ENCODE data around the gene RSPH10B2. TPM values are rescaled to one million over a fixed set of nuclear protein-coding genes. Genes with fewer than 3 reads are reported as not detected.
"Not testable (repeated sequence)": the region's sequence is repeated elsewhere in the genome, so short reads cannot be mapped to it uniquely, and the experiment has no call there.

RSPH10B2 gene
- total RNA-seq: under 1 TPM in 1 of 2 donors, not detected in 1; 0.19 TPM

DNA sequence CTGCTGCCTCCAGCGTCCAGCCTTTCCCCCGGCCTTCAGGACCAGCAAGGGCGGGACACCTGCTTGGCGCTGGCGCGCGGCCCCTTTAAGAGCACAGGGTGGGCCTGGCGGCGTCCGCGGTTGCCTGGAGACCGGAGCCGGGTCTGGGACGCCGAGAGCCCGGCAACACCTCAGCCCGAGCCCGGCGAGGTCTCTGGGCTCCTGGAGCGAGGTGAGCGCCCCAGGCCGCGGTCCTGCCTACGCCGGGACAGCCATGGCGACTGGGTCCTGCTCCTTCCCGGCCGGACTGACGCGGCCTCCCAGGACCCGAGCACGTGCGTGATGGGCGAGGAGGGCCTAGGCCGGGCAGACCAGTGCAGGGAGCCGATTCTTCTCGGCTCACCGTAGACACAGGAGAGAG, at the start of gene RSPH10B2:
Gene RSPH10B2, plus strand, starts transcription at position 140 of the 400 bp plus-strand sequence. CDS start 3,575 bp downstream, outside the sequence.
- not testable (repeated sequence) for H3K4me1 ChIP-seq; H3K9me3 ChIP-seq; H3K4me3 ChIP-seq; H3K27me3 ChIP-seq; H3K36me3 ChIP-seq; DNase-seq (ENCODE audit: low spot score); H3K27ac ChIP-seq

DNA sequence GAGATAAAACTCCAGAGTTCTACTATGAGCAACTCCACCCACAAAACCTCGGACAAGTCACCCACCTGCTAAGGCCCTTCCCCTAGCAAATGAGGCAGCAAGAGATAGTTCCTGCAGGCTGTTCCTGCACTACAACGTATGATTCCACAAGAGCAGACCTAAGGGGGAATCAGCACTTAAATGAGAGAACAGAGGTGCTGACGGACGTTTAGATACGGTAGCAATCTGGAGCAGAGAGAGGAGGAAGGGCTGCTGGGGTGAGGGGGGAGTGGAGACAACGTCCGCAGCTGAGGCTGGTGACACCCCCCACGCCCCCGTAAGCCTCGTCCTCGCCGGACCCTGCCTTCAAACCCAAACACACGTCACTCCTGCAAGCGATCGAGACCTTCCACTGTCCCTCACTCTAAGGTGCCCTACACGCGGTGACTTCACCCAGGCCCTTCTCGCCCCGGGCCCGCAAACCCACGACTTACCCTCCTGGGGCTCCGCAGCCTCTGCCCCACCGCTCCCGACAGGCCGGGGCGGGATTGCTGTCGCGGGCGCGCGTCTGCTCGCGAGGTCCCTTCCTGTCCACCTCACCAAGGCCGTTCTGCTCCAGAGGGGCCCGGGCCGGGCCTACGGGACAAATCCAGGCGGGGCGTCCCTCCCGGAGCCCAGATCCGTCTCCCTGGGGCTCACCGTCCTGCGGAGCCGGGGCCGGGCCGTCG, 47.8 kb upstream of the RSPH10B2 start:
- H3K4me1 ChIP-seq: peaks cover 0 to 28% of the 10 kb centered on the region in 2 donors
- no peaks in the 10 kb centered on the region for H3K9me3 ChIP-seq
- peak overlapping the region; percentile 88 to 94 for H3K27ac ChIP-seq
- peak overlapping the region; percentile 86 to 95 for H3K4me3 ChIP-seq
- H3K27me3 ChIP-seq: no peaks in the 10 kb centered on the region
- H3K36me3 ChIP-seq: peaks cover 15% of the 10 kb centered on the region
- peak; percentile 57 for DNase-seq (ENCODE audit: low spot score)
- TF ChIP-seq, protein P1, sequence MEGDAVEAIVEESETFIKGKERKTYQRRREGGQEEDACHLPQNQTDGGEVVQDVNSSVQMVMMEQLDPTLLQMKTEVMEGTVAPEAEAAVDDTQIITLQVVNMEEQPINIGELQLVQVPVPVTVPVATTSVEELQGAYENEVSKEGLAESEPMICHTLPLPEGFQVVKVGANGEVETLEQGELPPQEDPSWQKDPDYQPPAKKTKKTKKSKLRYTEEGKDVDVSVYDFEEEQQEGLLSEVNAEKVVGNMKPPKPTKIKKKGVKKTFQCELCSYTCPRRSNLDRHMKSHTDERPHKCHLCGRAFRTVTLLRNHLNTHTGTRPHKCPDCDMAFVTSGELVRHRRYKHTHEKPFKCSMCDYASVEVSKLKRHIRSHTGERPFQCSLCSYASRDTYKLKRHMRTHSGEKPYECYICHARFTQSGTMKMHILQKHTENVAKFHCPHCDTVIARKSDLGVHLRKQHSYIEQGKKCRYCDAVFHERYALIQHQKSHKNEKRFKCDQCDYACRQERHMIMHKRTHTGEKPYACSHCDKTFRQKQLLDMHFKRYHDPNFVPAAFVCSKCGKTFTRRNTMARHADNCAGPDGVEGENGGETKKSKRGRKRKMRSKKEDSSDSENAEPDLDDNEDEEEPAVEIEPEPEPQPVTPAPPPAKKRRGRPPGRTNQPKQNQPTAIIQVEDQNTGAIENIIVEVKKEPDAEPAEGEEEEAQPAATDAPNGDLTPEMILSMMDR (IDR thresholded peaks at IDR 0.05): no peak

DNA sequence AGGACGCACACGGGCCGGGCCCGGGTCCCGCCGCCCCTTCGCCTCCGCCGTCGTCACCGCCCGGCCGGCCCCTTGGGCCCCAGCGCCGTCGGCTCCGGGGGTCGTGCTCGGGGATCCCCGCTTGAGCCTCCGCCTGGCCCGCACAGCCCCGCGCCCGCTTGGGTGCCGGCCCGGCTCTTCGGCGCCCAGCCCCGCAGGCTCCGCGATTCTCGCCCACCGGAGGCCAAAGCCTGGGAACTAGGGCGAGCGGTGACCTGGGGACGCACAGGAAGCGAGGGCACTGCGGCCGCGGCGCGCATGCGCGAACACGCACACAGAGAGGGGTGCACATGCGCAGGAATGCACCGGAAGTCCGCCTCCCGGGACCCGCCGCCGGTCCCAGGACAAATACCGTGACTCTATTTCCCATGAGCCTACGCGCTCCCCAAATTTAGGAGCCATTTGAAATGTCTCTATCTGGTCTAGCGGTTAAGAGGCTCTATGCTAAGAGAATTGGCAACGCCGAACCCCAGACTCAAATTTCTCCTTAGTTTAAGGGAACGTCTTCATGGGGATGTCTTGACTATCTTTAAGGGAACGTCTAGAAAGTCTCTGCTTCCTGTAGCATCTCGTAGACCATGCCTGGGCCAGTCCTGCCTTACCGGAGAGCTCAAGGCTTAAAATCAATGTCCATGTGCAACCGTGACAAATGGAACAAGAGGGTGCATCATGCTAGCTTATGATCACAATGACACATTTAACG, 47.1 kb upstream of the RSPH10B2 start, which contains the start of gene ZNF12:
Gene ZNF12, minus strand, starts transcription at position 282 of the 742 bp plus-strand sequence. CDS start 1,774 bp downstream, outside the sequence.
- Histone ChIP-seq H3K9me3 (no peaks in the 10 kb centered on the region), H3K4me3 (peak within 1 kb of the TSS; percentile 86 to 95), H3K27me3 (no peaks in the 10 kb centered on the region), H3K36me3 (peaks cover 12% of the 10 kb centered on the region), H3K4me1 (peaks cover 0 to 28% of the 10 kb centered on the region in 2 donors), H3K27ac (peak within 1 kb of the TSS; percentile 88 to 94)
- peak; percentile 98 for DNase-seq (ENCODE audit: low spot score)
- TF ChIP-seq, protein P1 (IDR thresholded peaks at IDR 0.05): no peak

DNA sequence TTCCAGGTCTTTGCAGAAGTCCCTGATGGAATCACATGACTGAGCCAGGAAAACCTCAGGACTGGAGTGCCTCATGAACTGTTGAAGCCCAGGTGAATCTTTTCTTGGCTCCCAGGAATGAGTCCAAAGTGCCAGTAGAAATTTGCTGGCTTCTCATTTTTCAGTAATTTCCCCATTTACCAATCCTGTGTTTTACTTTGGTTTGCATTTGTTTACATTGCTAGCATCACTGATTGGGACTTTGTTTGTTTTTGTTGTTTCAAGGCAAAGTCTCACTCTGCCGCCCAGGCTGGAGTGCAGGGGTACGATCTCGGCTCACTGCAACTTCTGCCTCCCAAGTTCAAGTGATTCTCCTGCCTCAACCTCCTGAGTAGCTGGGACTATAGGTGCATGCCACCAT, 45.6 kb upstream of the RSPH10B2 start:
- Histone ChIP-seq H3K36me3 (peaks cover 9% of the 10 kb centered on the region), H3K27me3 (no peaks in the 10 kb centered on the region), H3K27ac (no peak overlapping the region), H3K9me3 (no peaks in the 10 kb centered on the region), H3K4me3 (no peak overlapping the region), H3K4me1 (peaks cover 0 to 19% of the 10 kb centered on the region in 2 donors)
- TF ChIP-seq, protein P1 (IDR thresholded peaks at IDR 0.05): no peak
- peak; percentile 5 for DNase-seq (ENCODE audit: low spot score)

DNA sequence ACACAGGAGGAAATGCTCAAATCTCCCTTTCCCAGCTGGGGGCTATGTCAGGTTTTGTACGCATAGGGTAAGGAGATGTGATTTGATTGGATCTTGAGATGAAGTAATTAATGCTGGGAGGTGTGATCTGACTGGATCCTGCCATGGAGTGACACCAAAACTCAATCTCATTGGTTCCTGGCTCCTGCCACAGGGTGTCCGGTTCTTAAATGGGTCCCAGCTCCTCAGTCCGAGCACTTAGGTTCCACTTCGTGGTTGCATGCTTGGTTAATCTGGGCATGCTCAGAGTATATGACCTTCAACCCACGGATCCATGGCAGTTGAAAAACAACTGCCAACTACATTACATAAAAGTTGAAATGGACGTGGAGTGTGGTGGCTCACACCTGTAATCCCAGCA, 44.1 kb upstream of the RSPH10B2 start:
- H3K36me3 ChIP-seq: no peaks in the 10 kb centered on the region
- peaks cover 0 to 12% of the 10 kb centered on the region in 2 donors for H3K4me1 ChIP-seq
- no peak overlapping the region for H3K4me3 ChIP-seq
- peak; percentile 9 for DNase-seq (ENCODE audit: low spot score)
- H3K27ac ChIP-seq: no peak overlapping the region
- H3K27me3 ChIP-seq: no peaks in the 10 kb centered on the region
- no peaks in the 10 kb centered on the region for H3K9me3 ChIP-seq
- TF ChIP-seq, protein P1 (IDR thresholded peaks at IDR 0.05): no peak

DNA sequence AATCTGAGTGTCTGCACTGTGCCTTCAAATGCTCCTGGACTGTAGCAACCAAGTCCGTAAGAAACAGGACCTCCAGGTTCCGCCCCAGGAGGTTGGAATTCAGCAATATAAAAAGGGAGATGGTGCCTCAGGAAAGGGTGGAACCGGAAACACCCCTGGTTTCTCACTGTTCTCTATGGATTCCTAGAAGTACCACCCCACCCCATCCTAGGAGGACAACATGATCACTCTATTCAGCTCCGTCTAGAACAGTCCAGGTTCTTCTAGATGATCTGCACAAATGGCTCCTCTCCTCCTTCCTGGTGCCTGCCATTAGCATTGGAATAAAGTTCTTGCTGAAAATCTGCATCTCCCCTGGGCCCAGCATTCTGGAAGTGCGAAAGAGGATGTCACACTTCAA, 39.5 kb upstream of the RSPH10B2 start:
- H3K9me3 ChIP-seq: no peaks in the 10 kb centered on the region

DNA sequence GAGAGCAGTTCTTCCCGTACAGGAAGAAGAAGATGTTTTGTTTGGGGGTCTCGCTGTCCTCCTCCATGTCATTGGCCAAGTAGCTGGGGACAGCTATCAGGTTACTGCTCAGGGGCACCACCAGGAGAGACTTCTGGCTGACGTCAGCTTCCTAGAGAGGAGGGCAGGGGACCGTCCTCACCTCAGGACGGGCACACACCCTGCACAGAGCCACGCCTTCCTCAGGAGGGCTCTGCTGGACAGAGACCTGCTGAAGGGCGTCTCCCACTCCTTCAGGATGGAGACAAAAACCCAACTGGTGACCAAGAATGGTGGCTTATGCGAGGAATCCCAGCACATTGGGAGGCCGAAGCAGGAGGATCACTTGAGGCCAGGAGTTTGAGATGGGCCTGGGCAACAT, 38.0 kb upstream of the RSPH10B2 start:
- not testable (repeated sequence) for H3K4me1 ChIP-seq; H3K27me3 ChIP-seq; H3K4me3 ChIP-seq; H3K27ac ChIP-seq; H3K9me3 ChIP-seq; DNase-seq (ENCODE audit: low spot score); H3K36me3 ChIP-seq

More for the DNA sequence above, 39.5 kb upstream of the RSPH10B2 start:
- TF ChIP-seq, protein P1 (IDR thresholded peaks at IDR 0.05): no peak
- DNase-seq (ENCODE audit: low spot score): peak; percentile 18
- no peaks in the 10 kb centered on the region for H3K27me3 ChIP-seq
- no peaks in the 10 kb centered on the region for H3K36me3 ChIP-seq
- no peaks in the 10 kb centered on the region for H3K4me1 ChIP-seq
- no peak overlapping the region for H3K4me3 ChIP-seq
- H3K27ac ChIP-seq: no peak overlapping the region
